Measurements from ENCODE around the gene AGFG1.

AGFG1 gene, protein sequence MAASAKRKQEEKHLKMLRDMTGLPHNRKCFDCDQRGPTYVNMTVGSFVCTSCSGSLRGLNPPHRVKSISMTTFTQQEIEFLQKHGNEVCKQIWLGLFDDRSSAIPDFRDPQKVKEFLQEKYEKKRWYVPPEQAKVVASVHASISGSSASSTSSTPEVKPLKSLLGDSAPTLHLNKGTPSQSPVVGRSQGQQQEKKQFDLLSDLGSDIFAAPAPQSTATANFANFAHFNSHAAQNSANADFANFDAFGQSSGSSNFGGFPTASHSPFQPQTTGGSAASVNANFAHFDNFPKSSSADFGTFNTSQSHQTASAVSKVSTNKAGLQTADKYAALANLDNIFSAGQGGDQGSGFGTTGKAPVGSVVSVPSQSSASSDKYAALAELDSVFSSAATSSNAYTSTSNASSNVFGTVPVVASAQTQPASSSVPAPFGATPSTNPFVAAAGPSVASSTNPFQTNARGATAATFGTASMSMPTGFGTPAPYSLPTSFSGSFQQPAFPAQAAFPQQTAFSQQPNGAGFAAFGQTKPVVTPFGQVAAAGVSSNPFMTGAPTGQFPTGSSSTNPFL

GRCh38 chr2:227471924-227472264, at the start of gene AGFG1:
Gene AGFG1, plus strand, starts transcription at chr2:227472156. Its CDS starts 266 bp downstream, at chr2:227472422.
- no peak for TF ChIP-seq JUND (IDR thresholded peaks at IDR 0.05; ENCODE audit: low read depth)
- peak; percentile 75 to 78 for DNase-seq (ENCODE audit: low read depth in 1 of 2, low spot score in 1 of 2)
- in situ Hi-C loops (cut with HindIII; ENCODE audit: low pct_unique_long_range_greater_than_20kb, low sequenced_read_pairs) = no loop called here

DNA sequence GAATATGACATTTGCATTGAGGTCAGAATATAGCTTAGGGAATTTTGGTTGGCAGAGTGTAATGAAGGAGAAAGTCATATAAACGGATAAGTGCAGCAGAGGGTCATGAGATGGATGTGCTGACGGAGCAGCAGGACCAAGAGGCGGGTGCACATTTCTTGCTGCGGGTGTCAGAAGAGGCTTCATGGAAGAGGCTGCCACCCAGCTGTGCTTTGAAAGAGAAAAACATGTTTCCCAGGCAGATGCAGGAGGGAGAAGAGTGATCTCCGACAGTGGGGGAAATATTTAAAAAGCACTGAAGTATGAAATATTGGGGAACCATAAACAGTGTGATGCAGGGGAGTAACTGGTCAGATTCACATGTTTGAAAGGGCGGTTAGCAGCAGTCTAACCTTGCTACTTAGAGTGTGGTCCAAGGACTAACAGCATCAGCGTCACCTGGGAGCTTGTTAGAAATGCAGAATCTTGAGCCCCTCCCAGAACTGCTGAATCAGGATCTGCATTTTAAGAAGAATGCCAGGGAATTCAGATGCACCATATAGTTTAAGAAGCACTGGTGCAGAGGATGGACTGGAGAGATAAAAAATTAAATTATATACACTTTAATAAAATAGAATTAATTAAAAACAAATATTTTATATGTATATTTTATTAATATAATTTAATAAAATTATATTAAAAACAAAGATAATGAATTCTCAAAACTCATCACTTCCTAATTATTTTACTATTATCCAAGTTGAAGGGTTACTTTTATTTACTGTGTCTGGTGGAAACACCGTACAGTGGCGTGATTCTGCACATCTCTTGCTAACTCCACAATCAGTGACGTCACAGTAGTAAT, 48.1 kb upstream of the AGFG1 start:
- no peak for DNase-seq (ENCODE audit: low read depth in 1 of 2, low spot score in 1 of 2)
- in situ Hi-C loops (cut with HindIII; ENCODE audit: low pct_unique_long_range_greater_than_20kb, low sequenced_read_pairs) = no loop called here
- no peak for TF ChIP-seq JUND (IDR thresholded peaks at IDR 0.05; ENCODE audit: low read depth)

DNA sequence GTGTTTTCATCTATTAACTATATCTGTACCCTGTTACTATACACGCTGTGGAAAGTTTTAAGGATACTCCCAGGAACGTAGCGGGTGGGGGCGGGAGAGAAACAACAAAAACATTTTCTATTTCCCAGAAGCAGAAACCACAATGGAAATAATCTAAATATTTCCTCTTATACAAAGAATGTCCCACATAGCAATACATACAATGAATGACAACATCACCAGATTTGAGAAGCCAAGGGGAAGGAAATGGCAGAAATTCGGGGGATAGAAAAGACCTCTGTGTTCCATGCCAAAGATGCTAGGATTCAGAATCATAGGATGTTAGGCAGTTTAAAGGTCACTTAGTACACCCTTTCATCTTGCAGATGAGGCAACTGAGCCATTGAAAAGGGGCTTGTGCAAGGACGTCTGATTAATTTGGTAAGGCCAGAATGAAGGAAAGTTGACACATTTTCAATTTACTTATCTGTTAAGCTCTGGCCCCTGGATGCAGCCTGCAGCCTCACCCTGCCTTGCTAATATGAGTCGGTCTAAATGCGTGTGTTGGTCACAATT, 43.1 kb upstream of the AGFG1 start:
- TF ChIP-seq JUND (IDR thresholded peaks at IDR 0.05; ENCODE audit: low read depth) = no peak
- in situ Hi-C loops (cut with HindIII; ENCODE audit: low pct_unique_long_range_greater_than_20kb, low sequenced_read_pairs) = no loop called here
- no peak for DNase-seq (ENCODE audit: low read depth in 1 of 2, low spot score in 1 of 2)

GRCh38 chr2:227430639-227431038, 41.3 kb upstream of the AGFG1 start:
- DNase-seq (ENCODE audit: low read depth in 1 of 2, low spot score in 1 of 2) = no peak
- TF ChIP-seq JUND (IDR thresholded peaks at IDR 0.05; ENCODE audit: low read depth) = no peak
- in situ Hi-C loops (cut with HindIII; ENCODE audit: low pct_unique_long_range_greater_than_20kb, low sequenced_read_pairs) = no loop called here

DNA sequence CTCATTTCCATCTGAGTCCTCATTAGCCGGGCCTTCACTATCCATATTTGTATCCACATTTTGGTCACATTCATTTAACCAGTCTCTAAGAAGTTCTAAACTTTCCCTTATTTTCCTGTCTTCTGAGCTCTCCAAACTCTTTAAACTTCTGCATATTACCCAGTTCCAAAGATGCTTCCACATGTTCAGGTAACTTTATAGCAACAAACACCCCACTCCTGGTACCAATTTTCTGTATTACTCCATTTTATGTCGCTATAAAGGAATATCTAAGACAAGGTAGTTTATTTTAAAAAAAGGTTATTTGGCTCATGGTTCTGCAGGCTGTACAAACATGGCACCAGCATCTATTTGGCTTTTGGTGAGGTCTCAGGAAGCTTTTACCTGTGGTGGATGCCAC, 38.8 kb upstream of the AGFG1 start:
- no peak for TF ChIP-seq JUND (IDR thresholded peaks at IDR 0.05; ENCODE audit: low read depth)
- DNase-seq (ENCODE audit: low read depth in 1 of 2, low spot score in 1 of 2) = no peak

DNA sequence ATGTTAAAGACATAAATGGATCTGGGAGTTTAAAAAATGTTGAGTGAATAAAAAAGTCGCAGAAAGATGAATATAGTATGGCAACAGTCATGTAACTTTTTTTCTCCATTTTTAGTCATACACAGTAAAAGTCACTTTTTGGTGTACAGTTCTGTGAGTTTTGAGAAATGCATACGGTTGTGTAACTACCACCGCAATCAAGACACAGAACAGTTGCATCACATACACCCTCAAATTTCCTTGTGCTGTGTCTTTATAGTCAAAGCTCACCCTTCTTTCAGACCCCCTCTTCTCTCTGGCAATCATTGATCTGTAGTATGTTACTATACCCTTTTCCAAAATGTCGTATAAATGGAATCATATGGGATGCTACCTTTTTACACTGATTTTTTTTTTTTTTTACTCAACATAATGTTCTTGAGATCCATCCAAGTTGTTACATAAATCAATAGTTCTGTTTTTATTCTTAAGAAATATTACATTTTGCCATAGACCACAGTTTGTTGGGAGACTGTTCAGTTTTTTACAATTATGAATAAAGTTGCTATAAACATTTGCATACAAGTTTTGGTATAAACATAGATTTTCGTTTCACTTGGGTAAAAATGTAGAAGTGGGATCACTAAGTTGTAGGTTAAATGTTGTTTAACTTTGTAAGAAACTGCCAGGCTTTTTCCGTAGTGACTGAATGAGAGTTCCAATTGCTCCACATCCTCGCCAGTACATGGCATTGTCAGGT, 35.4 kb upstream of the AGFG1 start:
- DNase-seq (ENCODE audit: low read depth in 1 of 2, low spot score in 1 of 2) = no peak
- no peak for TF ChIP-seq JUND (IDR thresholded peaks at IDR 0.05; ENCODE audit: low read depth)
- in situ Hi-C loops (cut with HindIII; ENCODE audit: low pct_unique_long_range_greater_than_20kb, low sequenced_read_pairs) = no loop called here

More for the DNA sequence above, 38.8 kb upstream of the AGFG1 start:
- in situ Hi-C loops (cut with HindIII; ENCODE audit: low pct_unique_long_range_greater_than_20kb, low sequenced_read_pairs) = no loop called here

- TF ChIP-seq JUND (IDR thresholded peaks at IDR 0.05; ENCODE audit: low read depth) = no peak
- in situ Hi-C loops (cut with HindIII; ENCODE audit: low pct_unique_long_range_greater_than_20kb, low sequenced_read_pairs) = no loop called here
- no peak for DNase-seq (ENCODE audit: low read depth in 1 of 2, low spot score in 1 of 2)
Observed at GRCh38 chr2:227439214-227439613, 32.7 kb upstream of the AGFG1 start.

DNA sequence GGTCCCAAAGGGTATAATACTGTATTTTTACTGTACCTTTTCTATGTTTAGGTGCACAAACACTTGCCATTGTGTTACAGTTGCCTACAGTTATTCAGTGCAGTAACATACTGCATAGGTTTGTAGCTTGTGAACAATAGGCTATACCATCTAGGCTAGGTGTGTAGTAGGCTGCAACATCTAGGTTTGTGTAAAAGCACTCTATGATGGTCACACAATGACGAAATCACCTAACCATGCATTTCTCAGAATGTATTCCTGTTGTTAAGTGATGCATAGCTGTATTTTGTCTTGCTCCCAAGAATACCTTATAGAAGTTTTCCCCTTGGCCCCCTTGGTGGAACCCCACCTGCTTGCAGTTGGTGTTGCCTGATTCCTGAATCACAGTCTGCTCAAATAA, 29.3 kb upstream of the AGFG1 start:
- no peak for DNase-seq (ENCODE audit: low read depth in 1 of 2, low spot score in 1 of 2)
- no peak for TF ChIP-seq JUND (IDR thresholded peaks at IDR 0.05; ENCODE audit: low read depth)
- in situ Hi-C loops (cut with HindIII; ENCODE audit: low pct_unique_long_range_greater_than_20kb, low sequenced_read_pairs) = no loop called here

DNA sequence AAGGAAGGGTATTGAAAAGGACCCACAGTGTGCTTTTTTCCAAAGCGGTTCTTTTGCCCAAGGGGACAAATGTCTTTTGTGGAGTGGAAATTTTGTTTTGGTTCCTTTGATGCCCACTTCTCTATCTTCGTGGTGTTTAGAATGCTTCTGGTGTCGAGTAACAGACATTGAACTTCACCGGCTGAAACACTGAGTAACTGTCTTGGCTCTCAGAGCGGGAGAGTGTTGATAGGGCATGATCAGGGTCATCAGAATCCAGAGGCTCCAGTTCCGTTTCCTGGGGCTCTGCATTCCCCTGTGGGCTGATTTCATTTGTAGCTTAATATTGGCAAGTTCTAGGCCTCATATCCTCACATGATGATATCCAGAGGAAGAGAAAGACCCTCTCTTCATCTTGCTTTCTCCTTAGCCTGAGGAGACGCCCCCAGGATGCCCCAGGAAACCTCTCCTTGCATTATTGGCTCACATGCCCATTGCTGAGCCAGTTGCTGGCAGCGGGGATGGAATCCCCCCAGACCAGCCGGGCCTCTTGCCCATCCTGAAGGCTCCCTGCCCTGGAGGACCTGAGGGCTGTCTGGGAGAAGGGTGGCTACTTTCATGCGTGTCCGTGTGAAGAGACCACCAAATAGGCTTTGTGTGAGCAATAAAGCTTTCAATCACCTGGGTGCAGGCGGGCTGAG, 27.9 kb upstream of the AGFG1 start:
- TF ChIP-seq JUND (IDR thresholded peaks at IDR 0.05; ENCODE audit: low read depth) = no peak
- no peak for DNase-seq (ENCODE audit: low read depth in 1 of 2, low spot score in 1 of 2)
- in situ Hi-C loops (cut with HindIII; ENCODE audit: low pct_unique_long_range_greater_than_20kb, low sequenced_read_pairs) = no loop called here

DNA sequence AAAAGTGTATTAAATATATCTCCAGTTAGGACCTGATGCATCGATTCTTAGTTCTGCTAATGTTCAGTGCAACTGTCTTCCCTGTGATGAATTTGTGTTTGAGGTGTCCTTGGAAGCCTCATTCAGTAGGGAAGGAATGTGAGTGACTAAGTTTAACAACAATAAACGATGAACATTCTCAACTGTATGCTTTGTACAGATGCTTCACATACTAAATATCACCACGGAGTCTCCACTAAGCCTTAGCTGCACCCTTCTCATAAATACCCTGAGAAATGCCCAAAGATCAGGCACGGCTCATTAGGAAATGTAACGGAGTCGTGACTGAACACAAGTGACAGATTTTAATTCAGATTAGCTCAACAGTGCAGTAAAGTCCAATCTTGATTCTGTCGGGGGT, 24.4 kb upstream of the AGFG1 start:
- no peak for TF ChIP-seq JUND (IDR thresholded peaks at IDR 0.05; ENCODE audit: low read depth)
- in situ Hi-C loops (cut with HindIII; ENCODE audit: low pct_unique_long_range_greater_than_20kb, low sequenced_read_pairs) = no loop called here
- DNase-seq (ENCODE audit: low read depth in 1 of 2, low spot score in 1 of 2) = no peak

GRCh38 chr2:227450311-227450841, 21.6 kb upstream of the AGFG1 start:
- in situ Hi-C loops (cut with HindIII; ENCODE audit: low pct_unique_long_range_greater_than_20kb, low sequenced_read_pairs) = no loop called here
- no peak for DNase-seq (ENCODE audit: low read depth in 1 of 2, low spot score in 1 of 2)
- no peak for TF ChIP-seq JUND (IDR thresholded peaks at IDR 0.05; ENCODE audit: low read depth)

All from T47D (cell line).